ENCODE results near the gene LARGE1. TPM values are rescaled to one million over a fixed set of nuclear protein-coding genes. Genes with fewer than 3 reads are reported as not detected.
A peak's percentile ranks its signal among the peaks of the same experiment; 100 is the strongest.

The LARGE1 gene
- polyA plus RNA-seq (ENCODE audit: insufficient read length): 28.2 TPM
- long read RNA-seq, donor 1, full-length matches to known transcripts: 4 of 26 reads
- long read RNA-seq, donor 1, partial matches to known transcripts: 22 of 26 reads
- long read RNA-seq, donor 1, other reads (novel, unspliced or antisense): 0 of 26 reads
- long read RNA-seq, donor 2, full-length matches to known transcripts: 4 of 15 reads
- long read RNA-seq, donor 2, partial matches to known transcripts: 11 of 15 reads
- long read RNA-seq, donor 2, other reads (novel, unspliced or antisense): 0 of 15 reads
- long read RNA-seq, donor 3, full-length matches to known transcripts: 2 of 2 reads
- long read RNA-seq, donor 3, partial matches to known transcripts: 0 of 2 reads
- long read RNA-seq, donor 3, other reads (novel, unspliced or antisense): 0 of 2 reads
- long read RNA-seq, donor 4: 0 reads
- long read RNA-seq, donor 5, full-length matches to known transcripts: 3 of 13 reads
- long read RNA-seq, donor 5, partial matches to known transcripts: 0 of 13 reads
- long read RNA-seq, donor 5, other reads (novel, unspliced or antisense): 10 of 13 reads
- long read RNA-seq, donor 6, full-length matches to known transcripts: 1 of 1 reads
- long read RNA-seq, donor 6, partial matches to known transcripts: 0 of 1 reads
- long read RNA-seq, donor 6, other reads (novel, unspliced or antisense): 0 of 1 reads
- long read RNA-seq, donor 7, full-length matches to known transcripts: 5 of 25 reads
- long read RNA-seq, donor 7, partial matches to known transcripts: 14 of 25 reads
- long read RNA-seq, donor 7, other reads (novel, unspliced or antisense): 6 of 25 reads
- long read RNA-seq, donor 8, full-length matches to known transcripts: 3 of 3 reads
- long read RNA-seq, donor 8, partial matches to known transcripts: 0 of 3 reads
- long read RNA-seq, donor 8, other reads (novel, unspliced or antisense): 0 of 3 reads

DNA sequence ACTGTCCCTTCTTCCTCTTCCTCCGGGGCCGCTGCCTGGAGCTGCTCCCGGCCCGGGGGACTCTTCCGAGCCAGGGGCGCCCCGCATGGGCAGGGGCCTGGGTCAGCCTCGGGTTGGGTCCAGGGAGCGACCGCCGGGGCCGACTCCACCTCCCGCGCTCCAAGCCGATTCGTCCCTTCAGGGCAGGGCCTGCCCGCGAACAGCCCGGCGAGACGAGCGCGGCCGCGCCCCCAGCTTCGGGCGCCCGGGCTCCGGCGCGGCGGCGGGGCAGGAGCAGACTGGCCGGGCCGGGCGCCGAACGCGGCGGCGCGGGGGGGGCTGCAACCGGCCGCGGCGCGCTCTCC, at the start of gene LARGE1:
Gene LARGE1, minus strand, starts transcription at position 280 of the 344 bp plus-strand sequence.
- no peak for DNase-seq

DNA sequence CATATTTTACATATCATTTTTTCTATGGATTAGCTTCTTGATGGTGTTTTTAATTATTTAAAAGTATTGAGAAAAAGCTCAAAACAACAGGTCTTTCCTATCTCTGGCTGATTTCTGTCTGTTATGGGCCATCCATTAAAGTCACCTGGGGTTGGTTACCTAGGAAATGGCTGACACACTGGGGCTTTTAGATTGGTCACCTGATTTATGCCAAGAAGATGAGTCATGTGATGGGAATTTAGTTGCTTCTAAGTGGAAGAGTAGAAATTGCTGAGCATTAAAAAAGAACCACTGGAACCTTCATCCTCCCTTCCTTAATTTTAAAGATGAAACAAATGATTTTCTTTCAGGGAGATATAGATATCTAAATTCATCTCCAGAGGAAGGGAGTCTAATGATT, 48.8 kb upstream of the LARGE1 start:
- no peak for DNase-seq

DNA sequence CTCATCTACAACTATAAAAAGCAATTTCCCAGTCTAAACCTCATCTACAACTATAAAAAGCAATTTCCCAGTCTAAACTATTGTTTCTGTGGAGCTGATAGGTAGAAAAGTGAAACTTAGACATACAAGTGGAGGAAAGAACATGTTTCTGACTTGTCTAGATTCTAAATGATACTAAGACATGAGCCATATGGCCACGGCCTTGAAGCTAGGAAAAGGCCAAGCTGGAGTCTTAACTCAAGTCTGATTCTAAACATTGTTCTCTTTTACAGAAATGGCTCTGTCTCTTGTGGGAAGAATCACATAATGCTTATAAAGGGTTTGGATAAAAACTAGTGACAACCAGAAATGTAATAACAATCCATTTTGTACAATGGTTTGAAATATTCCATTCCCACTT, 43.8 kb upstream of the LARGE1 start:
- no peak for DNase-seq

DNA sequence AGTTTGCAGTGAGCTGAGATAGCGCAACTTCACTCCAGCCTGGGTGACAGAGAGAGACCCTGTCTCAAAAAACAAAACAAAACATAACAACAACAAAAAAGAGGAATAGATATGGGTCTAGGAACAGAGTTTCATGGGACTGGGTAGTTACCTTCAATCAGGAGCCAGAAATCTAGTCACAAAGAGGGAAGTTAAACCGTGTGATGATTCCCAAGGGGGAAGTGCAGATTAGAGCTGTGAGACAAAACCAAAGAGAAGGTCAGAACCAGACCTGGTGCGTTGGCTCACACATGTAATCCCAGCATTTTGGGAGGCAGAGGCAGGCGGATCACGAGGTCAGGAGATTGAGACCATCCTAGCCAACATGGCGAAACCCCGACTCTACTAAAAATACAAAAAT, 42.1 kb upstream of the LARGE1 start:
- DNase-seq: no peak

DNA sequence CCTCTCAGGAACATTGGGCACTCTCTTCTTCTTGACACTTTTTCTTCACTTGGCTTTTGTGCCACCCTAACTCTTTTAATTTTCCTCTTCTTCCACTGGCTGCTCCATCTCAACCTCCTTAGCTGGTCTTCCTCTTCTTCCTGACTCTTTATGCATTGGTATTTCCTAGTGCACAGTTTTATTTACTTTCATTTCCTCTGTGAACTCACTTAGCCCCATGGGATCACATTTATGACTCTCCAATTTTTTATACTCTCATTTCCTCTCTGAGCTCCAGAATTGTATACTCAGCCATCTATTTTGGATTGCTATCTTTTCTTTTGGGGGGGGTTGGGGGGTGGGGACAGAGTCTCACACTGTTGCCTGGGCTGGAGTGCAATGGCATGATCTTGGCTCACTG, 38.5 kb upstream of the LARGE1 start:
- DNase-seq: no peak

DNA sequence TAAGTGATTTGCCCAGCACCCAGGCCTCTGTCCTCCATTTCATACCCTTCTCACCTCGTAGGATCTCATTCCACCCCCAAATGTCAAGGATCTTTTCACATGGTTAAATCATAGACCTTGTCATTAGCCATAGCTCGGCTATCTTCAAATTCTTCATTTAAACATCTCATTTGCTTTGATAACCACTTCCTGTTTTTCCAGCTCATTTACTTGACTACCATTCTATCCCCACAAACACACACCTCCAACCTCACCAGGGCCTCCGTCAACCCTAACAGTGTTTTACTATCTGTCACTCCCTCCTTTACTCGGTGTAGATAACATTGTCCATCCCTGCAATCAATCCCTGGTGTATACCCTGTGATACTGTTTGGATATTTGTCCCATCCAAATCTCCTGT, 36.8 kb upstream of the LARGE1 start:
- DNase-seq: no peak

DNA sequence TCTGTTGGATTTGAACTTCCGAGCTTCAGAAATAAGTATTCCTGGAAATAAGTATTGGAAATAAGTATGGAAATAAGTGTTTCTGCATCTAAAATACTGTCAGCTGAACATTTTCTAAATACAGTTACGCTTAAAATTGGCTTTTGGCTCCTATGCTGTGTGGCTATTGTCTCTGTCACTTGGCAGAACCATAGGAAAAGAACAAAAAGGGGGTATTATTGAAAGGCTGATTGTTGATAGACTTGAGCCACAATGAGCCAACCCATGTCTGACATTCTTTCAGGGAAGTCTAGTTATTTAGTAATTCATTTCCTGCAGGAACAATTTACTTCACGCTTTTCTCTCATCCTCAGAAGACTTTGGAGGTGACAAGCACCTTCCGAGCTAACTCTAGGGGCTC, 32.5 kb upstream of the LARGE1 start:
- no peak for DNase-seq

DNA sequence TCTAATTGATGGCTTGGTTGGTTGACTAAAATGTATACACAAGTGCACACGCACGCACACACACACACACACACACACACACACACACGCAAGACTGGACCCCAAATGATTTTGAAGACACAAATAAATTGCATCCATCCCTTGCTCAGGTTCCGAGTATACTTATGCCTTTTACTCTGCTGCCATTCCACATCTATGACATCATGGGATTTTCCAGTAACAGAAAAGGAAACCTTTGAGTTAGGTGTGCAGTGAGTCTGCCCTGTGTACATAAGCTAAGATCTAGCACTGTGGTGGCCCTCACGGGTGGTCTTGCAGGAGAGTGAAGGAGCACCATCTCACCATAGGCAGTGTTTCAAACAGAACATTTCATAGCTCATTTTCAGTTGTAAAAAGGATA, 20.5 kb upstream of the LARGE1 start:
- no peak for DNase-seq

DNA sequence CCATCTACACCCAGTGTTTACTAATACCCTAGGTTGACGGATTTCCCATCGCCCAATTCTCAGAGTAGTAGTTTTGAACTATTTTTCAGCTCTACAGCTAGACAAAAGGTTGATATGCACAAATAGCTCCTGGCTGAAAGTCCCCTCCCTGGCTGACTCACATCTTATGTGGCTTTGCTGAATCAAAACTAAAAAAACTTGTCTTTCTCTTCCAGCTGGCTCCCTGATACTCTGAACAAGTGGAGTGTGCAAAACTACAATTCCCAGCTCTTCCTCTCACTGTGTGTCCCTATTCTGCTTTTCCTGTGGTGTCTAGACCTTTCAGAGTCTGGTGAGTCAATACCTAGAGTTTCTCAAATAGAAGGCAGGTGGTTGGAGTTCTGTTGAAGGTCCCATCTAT, 12.7 kb upstream of the LARGE1 start:
- DNase-seq: no peak

DNA sequence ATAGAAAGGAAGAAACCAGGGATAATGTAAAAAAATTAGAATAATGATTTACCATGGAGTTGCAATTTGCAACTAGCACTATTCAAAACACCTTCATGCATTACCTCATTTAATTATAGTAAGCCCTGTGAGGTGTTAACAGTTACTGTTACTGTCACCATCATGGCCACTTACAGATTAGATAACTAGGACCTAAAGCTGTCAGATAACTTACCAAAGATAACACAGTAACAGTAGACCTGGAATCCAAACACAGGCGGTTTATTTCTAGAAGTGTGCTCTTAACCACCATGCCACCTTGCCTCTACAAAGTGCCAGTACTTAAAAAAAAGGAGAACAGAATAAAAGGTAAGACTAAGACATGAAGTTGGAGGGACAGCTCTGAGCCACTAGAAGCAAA, 11.1 kb upstream of the LARGE1 start:
- DNase-seq: no peak

DNA sequence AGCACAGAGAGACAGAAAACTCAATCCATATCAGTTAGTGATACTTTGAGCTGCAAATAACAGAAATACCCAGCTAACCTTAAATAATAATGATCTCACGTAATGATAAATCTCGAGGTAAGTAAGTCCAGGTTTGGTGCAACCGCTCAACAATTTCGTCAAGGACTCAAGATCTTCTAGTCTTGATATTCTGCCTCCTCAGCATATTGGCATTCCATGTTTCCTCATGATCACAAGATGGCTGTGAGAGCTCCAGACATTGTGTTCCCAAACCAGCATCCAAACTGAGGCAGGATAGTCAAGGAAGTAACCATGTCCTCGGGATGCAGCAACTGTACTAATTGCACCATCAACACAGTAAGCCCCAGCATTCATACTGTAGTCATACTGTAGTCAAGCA, 7.5 kb upstream of the LARGE1 start:
- DNase-seq: no peak

DNA sequence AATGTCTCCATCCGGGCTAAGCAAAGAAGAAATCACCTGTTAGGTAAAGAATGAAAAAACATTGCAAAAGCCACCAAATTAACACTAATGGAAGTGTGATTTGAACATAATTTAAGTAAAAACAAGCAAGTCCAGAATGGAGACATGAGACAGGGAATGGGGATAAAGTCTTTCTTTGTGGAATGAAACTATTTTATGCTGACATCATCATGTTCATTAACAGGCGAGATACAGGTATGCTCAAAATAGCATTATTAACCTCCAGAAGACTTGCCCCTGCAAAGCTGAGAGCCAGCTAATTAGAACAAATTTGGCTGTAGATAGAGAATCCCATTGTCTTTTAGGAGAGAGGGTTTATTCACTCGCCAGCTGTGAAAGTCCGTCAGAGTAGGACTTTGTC, 4.9 kb upstream of the LARGE1 start:
- DNase-seq: no peak

DNA sequence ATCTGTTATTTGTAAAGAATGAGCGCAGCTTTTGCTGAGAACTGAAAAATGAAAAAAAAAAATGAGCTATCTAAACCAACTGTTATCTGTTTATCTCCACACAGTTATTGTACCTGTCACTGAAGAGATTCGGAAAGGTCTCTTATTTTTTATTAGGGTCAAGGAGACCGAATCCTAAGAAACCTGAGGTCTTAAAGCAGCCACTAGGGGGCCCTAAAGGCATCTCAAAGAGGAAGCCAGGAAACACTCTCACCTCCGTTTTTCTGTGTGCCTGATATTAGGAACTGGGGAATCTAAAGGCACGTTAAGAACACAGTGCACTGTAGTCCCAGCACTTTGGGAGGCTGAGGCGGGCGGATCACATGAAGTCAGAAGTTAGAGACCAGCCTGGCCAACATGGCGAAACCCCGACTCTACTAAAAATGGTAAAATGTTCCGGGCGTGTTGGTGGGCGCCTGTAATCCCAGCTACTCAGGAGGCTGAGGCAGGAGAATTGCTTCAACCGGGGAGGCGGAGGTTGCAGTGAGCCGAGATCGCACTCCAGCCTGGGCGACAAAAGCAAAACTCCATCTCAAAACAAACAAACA, 3.5 kb upstream of the LARGE1 start:
- peak; percentile 82 for DNase-seq

DNA sequence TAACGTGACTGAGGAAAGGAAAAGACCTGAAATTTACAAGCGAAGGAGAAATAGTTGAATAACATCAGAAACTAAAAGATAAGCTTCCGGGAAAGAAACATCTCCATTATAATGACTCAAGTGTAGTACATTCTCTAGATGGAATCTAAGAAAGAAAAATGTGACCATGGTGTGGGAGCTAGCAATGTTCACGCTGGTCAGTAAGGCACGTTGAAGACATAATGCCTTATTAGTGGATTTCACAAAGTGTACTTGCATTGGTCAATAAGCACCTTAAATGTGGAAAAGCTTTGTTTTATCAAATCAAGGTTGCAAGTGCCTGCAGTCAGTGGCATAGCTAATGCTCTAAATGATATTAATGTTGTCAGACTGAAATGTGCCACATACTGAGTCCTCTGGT, 2.8 kb upstream of the LARGE1 start:
- DNase-seq: no peak

DNA sequence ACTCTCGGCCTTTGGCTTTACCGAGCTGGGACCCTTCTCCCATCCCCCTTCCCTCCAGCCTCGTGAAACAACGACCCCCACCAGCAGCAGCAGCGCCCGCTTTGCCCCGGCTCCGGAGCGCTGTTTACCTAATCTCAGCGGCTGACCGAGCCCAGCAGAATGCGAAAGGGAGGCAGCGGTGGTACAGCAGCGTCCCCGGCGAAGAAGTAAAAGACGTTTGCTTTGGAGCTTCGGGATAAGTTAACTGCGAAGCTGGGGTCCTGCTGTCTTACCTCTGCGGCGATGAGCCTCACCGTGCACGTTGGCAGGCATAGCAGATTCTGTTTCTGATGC, 2.0 kb upstream of the LARGE1 start:
- no peak for DNase-seq

DNA sequence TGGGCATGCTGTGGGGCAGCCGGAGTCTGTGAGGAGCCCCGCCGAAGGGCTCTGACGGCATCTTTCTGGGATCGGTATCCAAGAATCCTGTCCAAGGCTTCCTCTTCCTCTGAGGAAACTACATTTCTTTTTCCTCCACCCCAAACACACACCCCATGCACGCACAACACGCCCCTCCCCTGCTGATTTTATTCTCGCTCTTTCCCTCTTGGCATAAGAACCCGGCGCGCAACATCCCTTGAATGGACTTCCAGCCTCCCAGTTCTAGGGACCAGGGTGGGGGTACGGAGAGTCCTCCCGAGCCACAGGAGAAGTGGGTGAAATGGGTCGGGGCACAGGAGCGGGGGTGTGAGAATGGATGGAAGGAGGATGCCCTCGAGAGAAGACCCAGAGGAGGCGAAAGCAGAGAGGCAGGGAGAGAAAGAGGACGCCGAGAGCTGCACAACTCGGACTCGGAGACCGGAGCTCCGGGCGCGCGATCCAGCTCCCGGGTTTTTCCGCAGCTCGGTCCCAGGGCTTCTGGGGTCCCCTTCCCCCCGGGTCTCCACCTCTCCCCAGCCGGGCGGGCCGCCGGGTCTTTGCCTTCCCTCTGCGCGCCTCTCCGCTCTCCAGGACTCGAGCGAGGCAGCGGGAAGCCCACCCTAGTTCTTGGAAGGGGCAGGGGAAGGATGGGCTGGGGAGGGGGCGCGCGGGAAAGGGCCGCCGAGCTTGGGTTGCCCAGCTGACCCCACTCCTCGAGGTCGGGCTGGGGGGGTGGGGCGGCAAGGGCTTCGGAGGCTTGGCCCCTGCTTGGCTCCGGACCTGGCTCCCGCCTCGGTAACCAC, 1.5 kb upstream of the LARGE1 start:
- peak; percentile 79 for DNase-seq

DNA sequence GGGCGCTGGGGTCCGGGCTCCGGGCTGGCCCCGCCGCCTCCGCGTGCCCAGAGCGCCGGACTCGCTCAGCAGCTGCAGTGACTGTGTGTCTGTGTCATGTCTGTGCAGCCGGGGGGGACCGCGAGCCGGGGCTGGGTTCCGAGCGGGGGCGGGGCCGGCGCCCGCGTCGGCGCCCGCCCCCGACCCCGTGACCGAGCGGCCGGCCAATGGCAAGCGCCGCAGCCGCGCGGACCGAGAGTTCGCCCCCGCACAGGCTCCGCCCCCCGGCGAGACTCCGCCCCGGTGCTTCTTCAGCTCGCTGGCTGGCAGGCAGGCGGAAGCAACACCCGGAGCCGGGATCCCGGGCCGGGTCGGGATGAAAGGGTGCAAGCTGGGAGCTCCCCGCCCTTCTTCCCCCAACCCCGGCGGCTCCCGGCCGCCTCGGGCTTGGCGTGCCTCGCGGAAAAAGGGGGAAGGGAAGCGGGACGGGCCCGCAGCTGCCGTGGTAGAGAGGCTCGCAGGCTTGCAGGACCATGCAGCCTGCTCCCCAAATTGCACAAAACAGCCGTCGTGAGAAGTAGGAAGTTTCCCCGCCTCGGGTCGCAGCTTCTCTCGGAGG, 750 bp upstream of the LARGE1 start:
- peak; percentile 96 for DNase-seq

DNA sequence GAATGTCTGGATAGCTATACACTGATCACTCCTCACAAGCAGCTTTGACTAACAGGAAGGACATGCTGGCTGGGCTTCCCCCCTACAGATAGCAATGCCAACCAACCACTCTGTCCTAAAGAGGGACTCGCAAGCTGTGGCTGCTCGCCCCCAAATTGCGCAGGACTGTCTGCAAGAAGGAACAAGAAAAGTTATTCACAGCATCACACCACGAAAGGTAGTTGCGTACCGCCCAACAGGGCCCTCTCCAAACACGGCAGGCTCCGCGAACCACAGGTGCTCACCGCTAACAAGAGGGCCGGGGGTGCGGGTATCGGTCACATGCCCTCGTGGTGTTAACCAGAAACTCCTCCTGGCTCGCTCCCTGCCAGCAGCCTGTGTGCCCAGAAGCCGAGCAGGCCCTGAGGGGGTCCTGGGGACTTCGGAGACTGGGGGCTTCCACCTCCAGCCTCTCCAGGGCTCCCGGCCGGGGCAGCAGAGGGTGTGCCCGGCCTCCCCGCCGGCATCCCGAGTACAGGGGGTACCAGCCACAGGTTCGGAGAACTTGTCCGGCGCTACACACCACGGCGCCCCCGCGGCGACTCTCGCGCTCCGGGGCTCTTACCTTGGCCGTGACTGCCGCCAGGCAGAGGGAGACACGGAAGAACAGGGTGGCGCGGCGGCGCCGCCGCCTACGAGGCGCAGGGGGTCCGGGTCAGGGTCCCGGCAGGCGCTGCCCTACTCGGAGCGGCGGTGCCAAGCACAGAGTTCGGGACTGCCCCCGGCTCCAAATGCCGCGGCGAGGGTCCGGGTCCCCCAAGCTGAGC, 682 bp downstream of the LARGE1 start:
- no peak for DNase-seq

DNA sequence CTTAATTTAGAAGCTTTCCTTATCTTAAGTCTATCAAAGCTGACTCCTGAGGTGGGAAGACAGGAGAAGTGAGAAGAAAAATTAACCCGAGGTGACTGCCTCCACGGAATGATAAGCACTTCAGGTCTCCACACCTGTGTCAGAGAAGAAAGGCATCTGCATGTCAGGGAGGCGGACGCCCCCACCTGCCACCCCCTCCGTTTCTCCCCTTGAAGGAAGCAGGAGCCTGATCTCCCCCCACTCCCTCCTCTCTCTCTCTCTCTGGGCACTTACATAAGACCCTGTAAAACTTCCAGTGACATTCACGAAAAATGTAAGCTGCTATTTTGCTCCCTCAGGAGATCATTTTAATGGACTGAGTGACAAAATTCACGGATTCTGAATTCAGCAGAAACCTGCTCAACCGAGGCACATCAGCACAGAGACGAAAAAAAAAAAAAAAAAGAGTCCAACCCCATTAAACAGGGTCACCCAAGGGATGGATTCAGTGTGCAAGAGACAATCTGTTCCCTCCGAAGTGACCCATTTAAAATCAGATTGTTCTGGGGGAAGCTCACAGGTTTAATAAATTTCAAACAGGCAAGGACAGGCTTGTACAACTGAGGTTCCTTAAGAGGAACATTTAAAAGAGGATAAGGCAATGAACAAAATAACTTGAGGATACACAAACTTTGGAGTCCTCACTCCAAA, 1.5 kb downstream of the LARGE1 start:
- no peak for DNase-seq

DNA sequence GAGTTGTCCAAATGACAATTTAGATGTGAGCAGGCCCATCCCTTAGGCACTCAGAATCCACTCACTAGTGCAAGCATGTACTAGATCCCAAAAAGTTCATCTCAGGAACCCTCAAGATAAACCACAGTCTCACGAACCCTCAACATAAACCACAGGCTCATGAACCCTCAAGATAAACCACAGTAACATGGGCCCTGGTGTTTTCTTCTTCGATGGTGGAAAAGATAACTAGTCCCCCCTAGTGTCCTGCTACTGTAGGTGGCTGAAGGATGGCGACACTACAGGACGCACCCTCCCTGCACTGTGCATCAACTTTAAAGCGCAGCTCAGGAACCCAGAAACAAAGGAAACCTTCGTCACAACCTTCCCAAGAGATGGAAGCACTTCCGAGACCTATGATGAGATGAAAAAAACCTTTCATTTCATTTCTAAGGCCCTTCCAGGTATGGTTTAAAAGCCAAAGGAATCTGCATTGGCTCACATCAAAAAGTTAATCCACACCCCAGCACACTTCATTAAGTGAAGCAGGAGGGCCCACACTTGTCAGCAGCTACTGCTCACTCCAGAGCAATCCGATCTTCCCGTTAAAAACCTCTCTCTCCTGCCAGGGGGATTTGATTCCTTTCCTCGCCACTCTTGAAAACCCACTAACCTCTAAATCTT, 2.4 kb downstream of the LARGE1 start:
- DNase-seq: no peak
